Natural killer cell treated with Interleukin-12 subunit alpha and Interleukin-12 subunit beta and Interleukin-15 and Interleukin-18, amount 100 ng/mL, for 72 hours (primary cell): ENCODE results near the gene CLRN3. TPM values are rescaled to one million over a fixed set of nuclear protein-coding genes. Genes with fewer than 3 reads are reported as not detected.

Experiments
- ATAC-seq, 2 donors: fragments of 150-1000 bp; cut with Tn5 transposase in 1 of 2; sonication (Bioruptor Pico), chemical (Tn5 transposase) in 1 of 2; 2 replicates each; pipeline ENCODE4 v1.10.0; 2021
- DNase-seq: peaks from one replicate; pipeline ENCODE4 v3.0.0; 2022; ENCODE audit warnings: low spot score
- H3K27ac Mint-ChIP-seq, 2 donors: 1 replicate in 1 of 2; 2 replicates in 1 of 2; pipeline ENCODE4 v1.8.0; 2022; ENCODE audit warnings: mixed read lengths in 2 of 2, mild to moderate bottlenecking in 1 of 2, moderate library complexity in 1 of 2
- H3K27me3 Mint-ChIP-seq, 2 donors: 1 replicate in 1 of 2; 2 replicates in 1 of 2; pipeline ENCODE4 v1.8.0; 2022; ENCODE audit warnings: mixed read lengths in 2 of 2
- H3K36me3 Mint-ChIP-seq: one replicate; pipeline ENCODE4 v1.8.0; 2022; ENCODE audit warnings: mixed read lengths
- H3K4me1 Mint-ChIP-seq, 2 donors: 1 replicate in 1 of 2; 2 replicates in 1 of 2; pipeline ENCODE4 v1.8.0; 2022; ENCODE audit warnings: low read depth in 2 of 2, mixed read lengths in 2 of 2, mild to moderate bottlenecking in 1 of 2
- H3K4me3 Mint-ChIP-seq: one replicate; pipeline ENCODE4 v1.8.0; 2022; ENCODE audit warnings: mixed read lengths
- H3K9me3 Mint-ChIP-seq: 2 replicates; pipeline ENCODE4 v1.8.0; 2022; ENCODE audit warnings: mixed read lengths
- total RNA-seq, 2 donors: library from RNA; stranded (reverse); gene quantifications; one replicate each; pipeline ENCODE4 v1.2.3, GENCODE V29; 2022

CLRN3 gene
- total RNA-seq, 2 donors from 2014 or later: not detected

GRCh38 chr10:127882801-127883459, 9.8 kb downstream of the CLRN3 start:
- Mint-ChIP-seq H3K4me3 (no peak overlapping the region), H3K36me3 (no peaks in the 10 kb centered on the region), H3K4me1 (peaks cover 0 to 7% of the 10 kb centered on the region in 2 donors), H3K27me3 (peaks cover 0 to 4% of the 10 kb centered on the region in 2 donors), H3K9me3 (no peaks in the 10 kb centered on the region), H3K27ac (no peak overlapping the region)
- no peak for ATAC-seq
- no peak for DNase-seq

GRCh38 chr10:127882391-127882790, 10.3 kb downstream of the CLRN3 start:
- H3K9me3 Mint-ChIP-seq: no peaks in the 10 kb centered on the region
- DNase-seq (no peak), ATAC-seq (no peak)
- H3K4me1 Mint-ChIP-seq: peaks cover 0 to 7% of the 10 kb centered on the region in 2 donors
- no peaks in the 10 kb centered on the region for H3K36me3 Mint-ChIP-seq
- H3K27ac Mint-ChIP-seq: no peak overlapping the region
- H3K27me3 Mint-ChIP-seq: peaks cover 4 to 8% of the 10 kb centered on the region in 2 donors
- H3K4me3 Mint-ChIP-seq: no peak overlapping the region

GRCh38 chr10:127881262-127881661, 11.5 kb downstream of the CLRN3 start:
- no peak for ATAC-seq
- Mint-ChIP-seq H3K27ac (no peak overlapping the region), H3K4me1 (peaks cover 0 to 7% of the 10 kb centered on the region in 2 donors), H3K4me3 (no peak overlapping the region), H3K9me3 (no peaks in the 10 kb centered on the region), H3K36me3 (no peaks in the 10 kb centered on the region), H3K27me3 (peaks cover 8 to 10% of the 10 kb centered on the region in 2 donors)
- no peak for DNase-seq

GRCh38 chr10:127880557-127880956, 12.2 kb downstream of the CLRN3 start:
- H3K36me3 Mint-ChIP-seq: no peaks in the 10 kb centered on the region
- no peaks in the 10 kb centered on the region for H3K9me3 Mint-ChIP-seq
- DNase-seq (no peak), ATAC-seq (peak in 1 of 2 donors; percentile 22)
- H3K27ac Mint-ChIP-seq: no peak overlapping the region
- peaks cover 8% of the 10 kb centered on the region in 2 donors for H3K27me3 Mint-ChIP-seq
- no peak overlapping the region for H3K4me3 Mint-ChIP-seq
- peaks cover 0 to 7% of the 10 kb centered on the region in 2 donors for H3K4me1 Mint-ChIP-seq

- Mint-ChIP-seq H3K27ac (no peak overlapping the region), H3K27me3 (peaks cover 8% of the 10 kb centered on the region in 2 donors), H3K36me3 (no peaks in the 10 kb centered on the region), H3K9me3 (no peaks in the 10 kb centered on the region), H3K4me3 (no peak overlapping the region), H3K4me1 (peaks cover 0 to 7% of the 10 kb centered on the region in 2 donors)
- DNase-seq (no peak), ATAC-seq (no peak)
These were observed 14.2 kb downstream of the CLRN3 start for GRCh38 chr10:127878475-127879055.

- H3K36me3 Mint-ChIP-seq: no peaks in the 10 kb centered on the region
- H3K27ac Mint-ChIP-seq: no peak overlapping the region
- H3K4me1 Mint-ChIP-seq: peaks cover 0 to 4% of the 10 kb centered on the region in 2 donors
- no peak for DNase-seq
- no peak for ATAC-seq
- no peak overlapping the region for H3K4me3 Mint-ChIP-seq
- no peaks in the 10 kb centered on the region for H3K9me3 Mint-ChIP-seq
- peaks cover 8% of the 10 kb centered on the region in 2 donors for H3K27me3 Mint-ChIP-seq
These were observed 15.0 kb downstream of the CLRN3 start for GRCh38 chr10:127877699-127878098.

- H3K27me3 Mint-ChIP-seq: peaks cover 8 to 10% of the 10 kb centered on the region in 2 donors
These were observed 15.6 kb downstream of the CLRN3 start for GRCh38 chr10:127877116-127877515.

GRCh38 chr10:127875916-127876315, 16.8 kb downstream of the CLRN3 start:
- peaks cover 0 to 4% of the 10 kb centered on the region in 2 donors for H3K4me1 Mint-ChIP-seq
- ATAC-seq (no peak), DNase-seq (no peak)
- H3K27me3 Mint-ChIP-seq: peaks cover 16 to 17% of the 10 kb centered on the region in 2 donors
- no peak overlapping the region for H3K4me3 Mint-ChIP-seq
- no peaks in the 10 kb centered on the region for H3K9me3 Mint-ChIP-seq
- H3K27ac Mint-ChIP-seq: no peak overlapping the region
- H3K36me3 Mint-ChIP-seq: no peaks in the 10 kb centered on the region

More at GRCh38 chr10:127877116-127877515, 15.6 kb downstream of the CLRN3 start:
- Mint-ChIP-seq H3K27ac (no peak overlapping the region), H3K9me3 (no peaks in the 10 kb centered on the region), H3K4me1 (peaks cover 0 to 4% of the 10 kb centered on the region in 2 donors), H3K4me3 (no peak overlapping the region), H3K36me3 (no peaks in the 10 kb centered on the region)
- ATAC-seq: no peak
- no peak for DNase-seq

- no peaks in the 10 kb centered on the region for H3K9me3 Mint-ChIP-seq
- no peak for DNase-seq
- H3K27me3 Mint-ChIP-seq: peaks cover 19 to 22% of the 10 kb centered on the region in 2 donors
- no peak overlapping the region for H3K27ac Mint-ChIP-seq
- H3K4me1 Mint-ChIP-seq: peaks cover 0 to under 1% of the 10 kb centered on the region in 2 donors
- no peaks in the 10 kb centered on the region for H3K36me3 Mint-ChIP-seq
- no peak for ATAC-seq
- no peak overlapping the region for H3K4me3 Mint-ChIP-seq
These were observed 17.3 kb downstream of the CLRN3 start for GRCh38 chr10:127875449-127875765.

GRCh38 chr10:127874671-127875448, 17.9 kb downstream of the CLRN3 start:
- Mint-ChIP-seq H3K9me3 (no peaks in the 10 kb centered on the region), H3K27ac (no peak overlapping the region), H3K36me3 (no peaks in the 10 kb centered on the region), H3K4me1 (no peaks in the 10 kb centered on the region), H3K27me3 (peaks cover 20 to 27% of the 10 kb centered on the region in 2 donors), H3K4me3 (no peak overlapping the region)
- peak; percentile 20 for DNase-seq
- no peak for ATAC-seq

- Mint-ChIP-seq H3K9me3 (peaks cover 4% of the 10 kb centered on the region), H3K27ac (no peak overlapping the region), H3K27me3 (peaks cover 23 to 34% of the 10 kb centered on the region in 2 donors), H3K4me3 (no peak overlapping the region), H3K36me3 (no peaks in the 10 kb centered on the region), H3K4me1 (no peaks in the 10 kb centered on the region)
- DNase-seq: no peak
- no peak for ATAC-seq
These were observed 18.8 kb downstream of the CLRN3 start for GRCh38 chr10:127873901-127874470.

- Mint-ChIP-seq H3K27me3 (peaks cover 28 to 36% of the 10 kb centered on the region in 2 donors), H3K36me3 (no peaks in the 10 kb centered on the region), H3K4me1 (no peaks in the 10 kb centered on the region), H3K27ac (no peak overlapping the region), H3K9me3 (peaks cover 4% of the 10 kb centered on the region), H3K4me3 (no peak overlapping the region)
- DNase-seq (peak; percentile 35), ATAC-seq (no peak)
These were observed 19.7 kb downstream of the CLRN3 start for GRCh38 chr10:127872871-127873600.

- DNase-seq (peak; percentile 50), ATAC-seq (no peak)
- no peak overlapping the region for H3K4me3 Mint-ChIP-seq
- H3K9me3 Mint-ChIP-seq: peaks cover 4% of the 10 kb centered on the region
- H3K27me3 Mint-ChIP-seq: peaks cover 25 to 30% of the 10 kb centered on the region in 2 donors
- H3K4me1 Mint-ChIP-seq: no peaks in the 10 kb centered on the region
- no peak overlapping the region for H3K27ac Mint-ChIP-seq
- H3K36me3 Mint-ChIP-seq: no peaks in the 10 kb centered on the region
These were observed 20.6 kb downstream of the CLRN3 start for GRCh38 chr10:127872011-127872761.
